ENCODE results near the gene ZNF143. TPM values are rescaled to one million over a fixed set of nuclear protein-coding genes. Genes with fewer than 3 reads are reported as not detected.

Gene ZNF143
- total and polyA plus RNA-seq, 10 of the 15 experiments (the other 5 are each of a cell fraction or from before 2014, with no cell fraction given), result 13.6 to 48.7 (median 19.4) TPM

DNA sequence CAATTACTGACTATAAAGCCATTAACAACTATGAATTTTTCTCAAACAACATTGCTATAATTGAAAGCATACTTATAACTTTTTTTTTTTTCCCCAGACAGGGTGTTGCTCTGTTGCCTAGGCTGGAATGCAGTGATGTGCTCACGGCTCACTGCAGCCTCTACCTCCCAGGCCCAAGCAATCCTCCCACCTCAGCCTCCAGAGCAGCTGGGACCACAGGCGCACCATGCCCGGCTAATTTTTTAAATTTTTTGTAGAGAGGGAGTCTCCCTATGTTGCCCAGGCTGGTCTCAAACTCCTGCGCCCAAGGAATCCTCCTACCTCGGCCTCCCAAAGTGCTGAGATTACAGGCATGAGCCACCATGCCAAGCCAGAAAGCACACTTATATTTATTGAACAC lies 106.6 kb downstream of the ZNF143 start:
- H3K27ac ChIP-seq (ENCODE audit: control insufficient read depth, insufficient read depth), result no peak overlapping the region
- H3K4me2 ChIP-seq (ENCODE audit: control insufficient read depth, insufficient read depth), result no peak overlapping the region
- no TSS peak for BruUV-seq (replicated peaks)
- no peak overlapping the region for H2AFZ ChIP-seq (ENCODE audit: control insufficient read depth, low read depth, low read length)
- no peaks in the 10 kb centered on the region for H4K20me1 ChIP-seq (ENCODE audit: control insufficient read depth, insufficient read depth)
- POLR2A ChIA-PET, result interaction anchor here (0.6 to 2.4 kb wide), 2 partner anchors 9 to 796 kb away, joined by 4 to 17 read pairs; no protein-coding TSS in a partner anchor
- no peak overlapping the region for H3K4me3 ChIP-seq
- RAD21 ChIA-PET (ENCODE audit: unreplicated experiment), result interaction anchor here (1.3 to 2.2 kb wide), 2 partner anchors 10 to 33 kb away, joined by 7 to 10 read pairs; no protein-coding TSS in a partner anchor
- no peak for DNase-seq (ENCODE audit: low read depth, low spot score)
- SMC1A ChIA-PET (ENCODE audit: uncharacterized antibody, unreplicated experiment), result interaction anchor here (1.0 to 6.1 kb wide), 4 partner anchors 9 to 181 kb away, joined by 3 to 35 read pairs (median 4); no protein-coding TSS in a partner anchor
- WGBS (ENCODE audit: insufficient coverage, insufficient replicate concordance, low lambda C conversion rate, missing lambda C conversion rate), result 98% methylated on average over 5 of the region's 5 CpGs
- intact Hi-C loops (cut with micrococcal nuclease; ENCODE audit: unreplicated experiment), result loop anchor here (5.0 kb wide), 1 partner anchor 50 kb away; no protein-coding TSS in a partner anchor
- H3K27me3 ChIP-seq (replicated peaks in 1 of 2; ENCODE audit: control insufficient read depth in 2 of 2, insufficient read depth in 2 of 2, low read length in 1 of 2), result no peaks in the 10 kb centered on the region
- no peaks in the 10 kb centered on the region for H3K36me3 ChIP-seq (ENCODE audit: control insufficient read depth in 2 of 2, insufficient read depth in 2 of 2, low read length in 1 of 2)
- no peaks in the 10 kb centered on the region for H3K9me3 ChIP-seq (replicated peaks; ENCODE audit: control insufficient read depth, insufficient read depth, low read length)
- TF ChIP-seq, protein P1, sequence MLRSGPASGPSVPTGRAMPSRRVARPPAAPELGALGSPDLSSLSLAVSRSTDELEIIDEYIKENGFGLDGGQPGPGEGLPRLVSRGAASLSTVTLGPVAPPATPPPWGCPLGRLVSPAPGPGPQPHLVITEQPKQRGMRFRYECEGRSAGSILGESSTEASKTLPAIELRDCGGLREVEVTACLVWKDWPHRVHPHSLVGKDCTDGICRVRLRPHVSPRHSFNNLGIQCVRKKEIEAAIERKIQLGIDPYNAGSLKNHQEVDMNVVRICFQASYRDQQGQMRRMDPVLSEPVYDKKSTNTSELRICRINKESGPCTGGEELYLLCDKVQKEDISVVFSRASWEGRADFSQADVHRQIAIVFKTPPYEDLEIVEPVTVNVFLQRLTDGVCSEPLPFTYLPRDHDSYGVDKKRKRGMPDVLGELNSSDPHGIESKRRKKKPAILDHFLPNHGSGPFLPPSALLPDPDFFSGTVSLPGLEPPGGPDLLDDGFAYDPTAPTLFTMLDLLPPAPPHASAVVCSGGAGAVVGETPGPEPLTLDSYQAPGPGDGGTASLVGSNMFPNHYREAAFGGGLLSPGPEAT (IDR thresholded peaks at IDR 0.05; ENCODE audit: low read depth), result no peak
- no peak for TF ChIP-seq LARP7 (IDR thresholded peaks at IDR 0.05)
- no peak for TF ChIP-seq ZNF207 (IDR thresholded peaks at IDR 0.05; ENCODE audit: borderline replicate concordance)
- TF ChIP-seq HDGF (IDR thresholded peaks at IDR 0.05), result no peak
- TF ChIP-seq ZNF384 (IDR thresholded peaks at IDR 0.05; ENCODE audit: borderline replicate concordance, low read depth, low read length), result no peak
- no peak for TF ChIP-seq SMC3 (IDR thresholded peaks at IDR 0.05; ENCODE audit: borderline replicate concordance, low read length)
- no peak for TF ChIP-seq ESRRA (IDR thresholded peaks at IDR 0.05; ENCODE audit: low read length)
- TF ChIP-seq ZSCAN29 (IDR thresholded peaks at IDR 0.05), result no peak
- TF ChIP-seq, protein P2, sequence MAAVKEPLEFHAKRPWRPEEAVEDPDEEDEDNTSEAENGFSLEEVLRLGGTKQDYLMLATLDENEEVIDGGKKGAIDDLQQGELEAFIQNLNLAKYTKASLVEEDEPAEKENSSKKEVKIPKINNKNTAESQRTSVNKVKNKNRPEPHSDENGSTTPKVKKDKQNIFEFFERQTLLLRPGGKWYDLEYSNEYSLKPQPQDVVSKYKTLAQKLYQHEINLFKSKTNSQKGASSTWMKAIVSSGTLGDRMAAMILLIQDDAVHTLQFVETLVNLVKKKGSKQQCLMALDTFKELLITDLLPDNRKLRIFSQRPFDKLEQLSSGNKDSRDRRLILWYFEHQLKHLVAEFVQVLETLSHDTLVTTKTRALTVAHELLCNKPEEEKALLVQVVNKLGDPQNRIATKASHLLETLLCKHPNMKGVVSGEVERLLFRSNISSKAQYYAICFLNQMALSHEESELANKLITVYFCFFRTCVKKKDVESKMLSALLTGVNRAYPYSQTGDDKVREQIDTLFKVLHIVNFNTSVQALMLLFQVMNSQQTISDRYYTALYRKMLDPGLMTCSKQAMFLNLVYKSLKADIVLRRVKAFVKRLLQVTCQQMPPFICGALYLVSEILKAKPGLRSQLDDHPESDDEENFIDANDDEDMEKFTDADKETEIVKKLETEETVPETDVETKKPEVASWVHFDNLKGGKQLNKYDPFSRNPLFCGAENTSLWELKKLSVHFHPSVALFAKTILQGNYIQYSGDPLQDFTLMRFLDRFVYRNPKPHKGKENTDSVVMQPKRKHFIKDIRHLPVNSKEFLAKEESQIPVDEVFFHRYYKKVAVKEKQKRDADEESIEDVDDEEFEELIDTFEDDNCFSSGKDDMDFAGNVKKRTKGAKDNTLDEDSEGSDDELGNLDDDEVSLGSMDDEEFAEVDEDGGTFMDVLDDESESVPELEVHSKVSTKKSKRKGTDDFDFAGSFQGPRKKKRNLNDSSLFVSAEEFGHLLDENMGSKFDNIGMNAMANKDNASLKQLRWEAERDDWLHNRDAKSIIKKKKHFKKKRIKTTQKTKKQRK (IDR thresholded peaks at IDR 0.05; ENCODE audit: low read depth, low read length), result no peak
- TF ChIP-seq, protein P3, sequence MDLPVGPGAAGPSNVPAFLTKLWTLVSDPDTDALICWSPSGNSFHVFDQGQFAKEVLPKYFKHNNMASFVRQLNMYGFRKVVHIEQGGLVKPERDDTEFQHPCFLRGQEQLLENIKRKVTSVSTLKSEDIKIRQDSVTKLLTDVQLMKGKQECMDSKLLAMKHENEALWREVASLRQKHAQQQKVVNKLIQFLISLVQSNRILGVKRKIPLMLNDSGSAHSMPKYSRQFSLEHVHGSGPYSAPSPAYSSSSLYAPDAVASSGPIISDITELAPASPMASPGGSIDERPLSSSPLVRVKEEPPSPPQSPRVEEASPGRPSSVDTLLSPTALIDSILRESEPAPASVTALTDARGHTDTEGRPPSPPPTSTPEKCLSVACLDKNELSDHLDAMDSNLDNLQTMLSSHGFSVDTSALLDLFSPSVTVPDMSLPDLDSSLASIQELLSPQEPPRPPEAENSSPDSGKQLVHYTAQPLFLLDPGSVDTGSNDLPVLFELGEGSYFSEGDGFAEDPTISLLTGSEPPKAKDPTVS (IDR thresholded peaks at IDR 0.05; ENCODE audit: low read depth, low read length), result no peak
- no peaks in the 10 kb centered on the region for H3K79me2 ChIP-seq (ENCODE audit: control insufficient read depth, insufficient read depth, low read length)
- FAIRE-seq, result no peak
- in situ Hi-C loops (cut with MboI), result no loop called here
- ATAC-seq, result no peak
- peaks cover 21% of the 10 kb centered on the region for H3K4me1 ChIP-seq (ENCODE audit: control insufficient read depth, insufficient read depth, low read length)
- no peak overlapping the region for H3K9ac ChIP-seq (ENCODE audit: control insufficient read depth, insufficient read depth, low read length)
- CTCF ChIA-PET, result interaction anchor here (0.7 to 2.3 kb wide), 5 partner anchors 33 to 381 kb away, joined by 4 to 17 read pairs (median 6); no protein-coding TSS in a partner anchor
